Femur (tissue), 1 donor: ENCODE measurements around the gene NOTUM.
"Not testable (repeated sequence)": the region's sequence is repeated elsewhere in the genome, so short reads cannot be mapped to it uniquely, and the experiment has no call there.

Experiments used
- DNase-seq: peaks from one replicate; pipeline ENCODE4 v3.0.0-alpha.2; 2017

The NOTUM gene

DNA sequence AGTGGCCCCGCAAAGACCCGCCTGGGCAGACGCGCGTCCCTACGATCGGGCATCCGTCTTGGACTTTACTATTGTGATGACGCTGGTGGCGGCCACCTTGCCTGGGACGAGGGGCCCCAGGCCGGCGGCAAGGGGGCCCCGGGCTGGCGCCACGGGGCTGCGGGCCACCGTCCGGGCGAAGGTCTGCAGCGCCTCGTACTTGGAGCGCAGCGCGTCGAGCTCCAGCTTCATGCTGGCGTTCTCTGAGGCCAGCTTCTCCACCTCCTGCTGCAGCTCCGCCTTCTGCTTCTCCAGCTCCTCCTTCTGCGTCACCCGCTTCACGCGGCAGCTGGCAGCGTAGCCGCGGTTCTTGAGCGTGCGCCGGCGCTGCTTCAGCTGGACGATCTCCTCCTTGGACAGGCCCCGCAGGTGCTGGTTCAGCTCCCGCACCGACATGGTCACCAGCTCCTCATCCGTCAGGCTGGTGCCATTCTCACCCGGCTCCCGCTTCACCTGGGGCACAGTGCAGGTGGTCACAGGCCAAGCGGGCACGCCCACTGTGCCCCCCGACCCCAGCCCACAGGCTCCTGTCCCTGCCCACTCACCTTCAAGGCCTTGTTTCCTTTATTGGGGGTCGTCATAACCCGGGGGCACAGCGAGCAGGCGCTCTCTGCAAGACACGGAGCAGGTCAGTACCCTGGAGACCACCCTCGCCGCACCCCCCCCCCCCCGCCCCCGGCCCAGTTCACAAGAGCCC is 38.3 kb downstream of the NOTUM start:
- no peak for DNase-seq

DNA sequence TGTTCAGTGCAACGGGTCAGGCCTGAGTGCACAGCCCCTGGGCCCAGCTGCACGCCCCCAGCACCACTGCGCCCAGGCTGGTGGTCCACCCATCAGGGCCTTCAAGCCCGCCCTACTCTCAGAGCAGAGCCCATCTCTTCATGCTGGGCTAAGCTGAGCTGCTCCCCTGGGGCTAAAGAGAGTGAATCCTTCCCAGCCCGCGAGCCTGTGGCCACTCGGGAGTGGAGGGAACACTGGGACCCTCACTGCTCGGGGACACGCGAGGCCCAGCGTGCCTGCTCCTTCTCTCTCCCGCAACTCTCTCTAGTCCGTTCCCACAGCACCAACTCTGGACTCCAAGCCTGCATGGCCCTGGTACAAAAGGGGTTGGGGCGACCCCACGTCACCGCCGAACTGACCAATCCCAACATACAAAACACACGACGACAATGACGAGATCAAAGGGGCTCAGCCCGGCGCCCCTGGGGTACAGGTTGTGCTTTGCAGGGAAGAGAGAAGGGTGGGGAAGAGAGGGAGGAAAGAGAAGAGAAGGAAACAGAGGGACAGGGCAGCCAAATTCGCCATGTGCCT is 38.9 kb downstream of the NOTUM start:
- DNase-seq, result no peak

DNA sequence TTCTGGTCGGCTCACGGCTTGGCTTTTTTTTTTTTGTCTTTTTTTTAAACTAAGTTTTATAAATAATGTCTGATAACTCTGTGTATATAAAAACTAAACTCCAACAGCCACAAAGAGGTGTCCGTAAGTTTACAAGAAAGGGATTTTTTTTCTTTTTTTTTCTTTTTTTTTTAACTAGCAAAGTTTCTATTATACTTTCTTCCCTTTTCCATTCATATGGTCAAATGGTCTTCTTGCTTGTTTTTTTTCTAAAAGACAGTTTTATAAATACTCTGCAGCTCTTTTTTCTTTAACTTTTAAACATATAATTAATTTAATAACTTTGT is 39.5 kb downstream of the NOTUM start:
- no peak for DNase-seq

DNA sequence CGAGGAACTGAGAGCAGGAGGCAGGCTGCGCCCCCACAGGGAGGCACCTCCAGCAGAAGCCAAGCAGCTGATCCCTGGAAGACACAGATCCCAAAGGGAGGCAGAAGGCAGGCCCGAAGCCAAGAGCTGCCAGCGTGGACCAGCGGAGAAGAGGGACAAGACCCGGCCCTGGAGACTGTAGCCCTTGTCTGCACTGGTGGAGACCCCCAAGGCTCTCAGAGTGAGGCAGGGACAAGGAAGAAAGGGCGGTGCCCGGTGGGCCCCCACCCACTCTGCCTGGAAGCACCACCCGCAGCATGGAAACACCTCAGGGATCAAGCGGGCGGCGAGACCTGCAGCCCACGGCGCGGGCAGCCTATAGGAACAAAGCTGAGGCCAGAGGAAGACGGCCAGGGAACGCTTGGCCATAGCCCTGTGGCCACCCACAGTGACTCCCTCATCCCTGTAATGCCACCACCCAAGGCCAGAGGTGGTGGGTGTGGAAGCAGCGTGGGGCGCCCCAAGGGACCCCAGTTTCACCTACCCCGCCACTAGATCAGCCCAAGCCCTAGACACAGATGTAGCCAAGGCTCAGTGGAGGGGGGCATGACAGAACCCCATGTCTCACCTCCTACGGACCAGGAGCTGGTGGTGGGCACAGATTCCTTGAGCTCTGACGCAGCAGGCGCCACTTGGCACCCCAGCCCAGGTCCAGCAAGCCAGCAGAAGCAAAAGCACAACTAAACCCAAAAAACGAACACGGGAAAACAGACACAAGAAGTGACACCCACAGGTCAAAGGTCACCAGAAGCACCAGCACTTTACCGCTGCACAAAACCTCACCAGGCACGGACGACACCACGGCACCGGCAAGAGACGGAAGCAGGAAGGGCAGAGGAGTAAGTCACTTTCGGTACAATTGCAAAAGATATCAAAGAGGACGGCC is 40.1 kb downstream of the NOTUM start:
- DNase-seq, result no peak

DNA sequence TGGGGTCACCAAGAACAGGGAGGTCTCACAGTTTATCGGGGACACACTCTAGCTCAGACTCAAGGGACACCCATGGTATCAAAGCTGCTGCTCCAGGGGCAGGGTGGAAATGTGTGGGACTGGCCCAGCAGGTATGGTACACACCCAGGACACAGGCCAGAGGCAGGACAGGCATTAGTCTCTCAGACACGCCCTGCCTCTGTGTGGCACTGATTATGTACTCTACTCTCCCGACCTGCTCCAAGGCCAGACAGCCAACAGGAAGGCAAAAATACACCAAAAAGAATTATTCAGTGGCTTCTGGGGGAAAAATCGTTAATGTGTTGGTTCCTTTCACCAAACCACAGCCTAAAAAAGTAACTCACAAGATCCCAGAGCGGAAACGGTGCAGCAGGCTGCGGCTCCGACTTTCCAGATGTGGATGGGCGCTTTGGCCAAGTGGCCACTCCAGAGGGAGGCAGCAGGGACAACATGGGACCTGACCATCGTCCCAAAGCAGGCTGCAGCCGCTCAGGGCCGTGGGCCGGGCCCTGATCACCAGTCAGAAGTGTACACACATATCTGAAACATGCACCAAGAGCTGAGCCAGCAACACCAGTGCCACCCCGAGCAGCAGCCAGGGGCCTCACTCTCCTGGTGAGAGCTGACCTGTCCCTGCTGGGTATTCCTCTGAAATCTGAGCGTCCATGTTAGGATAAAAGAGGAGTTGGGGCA is 42.0 kb downstream of the NOTUM start:
- no peak for DNase-seq

DNA sequence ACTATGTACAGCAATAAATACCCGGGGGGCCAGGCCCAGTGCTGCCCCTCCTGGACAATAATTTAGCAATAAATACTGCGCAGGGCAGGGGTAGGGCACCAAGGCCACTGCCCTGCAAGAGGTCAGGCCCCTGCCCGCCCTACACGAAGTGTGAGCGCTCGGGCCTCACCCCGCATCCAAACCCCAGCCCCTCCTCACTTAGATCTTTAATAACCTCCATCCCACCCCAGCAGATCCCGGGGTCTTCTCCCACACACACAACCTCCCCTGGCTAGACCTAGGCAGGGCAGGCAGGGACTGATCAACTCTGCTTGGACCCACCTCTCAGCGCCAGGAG is 42.7 kb downstream of the NOTUM start:
- DNase-seq, result not testable (repeated sequence)

DNA sequence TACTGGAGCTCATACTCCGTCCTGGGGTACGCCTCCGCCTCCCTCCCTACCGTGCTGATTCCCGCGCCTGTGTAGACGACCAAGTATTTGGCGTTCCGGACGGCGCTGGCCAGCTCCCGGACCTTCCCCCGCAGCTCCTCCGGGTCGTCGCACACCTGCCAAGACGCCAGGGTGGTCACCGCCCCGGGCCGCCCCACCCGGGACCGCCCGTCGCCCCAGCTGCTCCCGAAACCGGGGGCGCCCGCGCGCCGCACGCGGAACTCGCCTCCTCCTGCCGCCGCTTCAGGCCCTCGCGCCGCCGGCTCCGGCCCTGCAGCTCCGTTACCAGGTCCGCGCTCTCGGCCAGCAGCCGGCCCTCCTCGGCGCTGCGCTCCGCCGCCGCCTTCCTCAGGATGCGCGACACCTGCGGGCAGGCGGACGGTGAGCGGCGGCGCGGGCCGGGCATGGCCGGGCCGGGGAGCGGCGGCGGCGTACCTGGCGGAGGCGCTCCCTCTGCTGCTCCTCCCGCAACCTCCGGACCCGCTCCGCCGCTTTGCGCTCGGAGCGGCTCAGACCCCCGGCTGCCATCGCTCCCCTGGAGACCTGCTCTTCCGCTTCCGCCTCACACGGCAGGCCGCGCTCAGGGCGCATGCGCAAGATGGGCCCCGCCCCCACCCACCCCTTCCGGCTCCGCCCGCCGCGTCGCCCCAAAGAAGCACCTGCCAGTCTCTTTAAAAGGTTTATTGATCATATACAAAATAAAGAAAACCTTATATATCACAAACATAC is 43.2 kb downstream of the NOTUM start, which contains the start of gene SIRT7:
Gene SIRT7, minus strand, starts transcription at position 612 of the 768 bp plus-strand sequence. Its CDS starts 45 bp downstream, at position 567.
- DNase-seq, result peak; percentile 92

DNA sequence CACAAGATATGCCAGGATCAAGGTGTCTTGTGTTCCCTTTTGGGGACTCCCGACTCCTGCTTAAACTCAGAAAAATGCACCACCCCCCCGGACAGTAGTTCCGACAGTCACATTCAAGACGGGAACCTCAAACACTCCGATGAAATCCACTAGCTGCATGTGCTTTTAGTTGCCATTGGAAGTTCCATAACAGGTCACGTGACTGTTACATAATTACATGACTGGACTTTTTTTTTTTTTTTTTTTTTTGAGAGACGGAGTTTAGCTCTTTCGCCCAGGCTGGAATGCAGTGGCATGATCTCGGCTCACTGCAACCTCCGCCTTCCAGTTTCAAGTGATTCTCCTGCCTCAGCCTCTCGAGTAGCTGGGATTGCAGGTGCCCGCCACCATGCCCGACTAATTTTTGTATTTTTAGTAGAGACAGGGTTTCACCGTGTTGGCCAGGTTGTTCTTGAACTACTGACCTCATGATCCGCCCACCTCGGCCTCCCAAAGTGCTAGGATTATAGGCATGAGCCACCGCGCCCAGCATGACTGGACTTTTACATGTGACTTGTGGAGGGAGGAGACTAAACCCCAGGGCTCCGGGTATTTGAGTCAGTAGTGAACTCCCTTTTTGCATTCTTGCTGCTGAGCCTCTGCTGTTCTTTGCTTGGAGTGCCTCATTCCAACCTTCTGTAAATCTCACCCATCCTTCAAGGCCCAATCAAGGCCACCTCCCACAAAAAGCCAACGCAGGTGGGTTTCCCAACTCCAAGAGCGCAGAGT is 44.6 kb downstream of the NOTUM start:
- no peak for DNase-seq

DNA sequence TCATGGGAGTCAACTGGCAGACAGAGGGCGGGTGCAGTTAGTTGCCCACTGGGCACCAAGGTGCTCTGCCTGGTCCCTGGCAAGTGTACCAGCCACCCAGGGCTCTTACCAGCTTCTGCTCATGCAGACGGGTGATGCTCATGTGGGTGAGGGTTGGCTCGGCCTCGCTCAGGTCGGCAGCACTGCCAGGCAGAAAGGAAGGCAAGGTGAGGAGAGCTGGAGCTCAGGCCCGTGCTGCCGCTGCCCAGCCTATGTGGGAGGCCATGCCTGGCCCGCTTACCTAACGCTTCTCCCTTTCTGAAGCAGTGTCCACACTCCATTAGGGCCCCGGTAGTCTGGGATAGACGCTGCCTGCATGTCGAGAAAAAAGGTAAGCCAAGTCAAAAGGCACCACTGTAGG is 45.7 kb downstream of the NOTUM start:
- no peak for DNase-seq

DNA sequence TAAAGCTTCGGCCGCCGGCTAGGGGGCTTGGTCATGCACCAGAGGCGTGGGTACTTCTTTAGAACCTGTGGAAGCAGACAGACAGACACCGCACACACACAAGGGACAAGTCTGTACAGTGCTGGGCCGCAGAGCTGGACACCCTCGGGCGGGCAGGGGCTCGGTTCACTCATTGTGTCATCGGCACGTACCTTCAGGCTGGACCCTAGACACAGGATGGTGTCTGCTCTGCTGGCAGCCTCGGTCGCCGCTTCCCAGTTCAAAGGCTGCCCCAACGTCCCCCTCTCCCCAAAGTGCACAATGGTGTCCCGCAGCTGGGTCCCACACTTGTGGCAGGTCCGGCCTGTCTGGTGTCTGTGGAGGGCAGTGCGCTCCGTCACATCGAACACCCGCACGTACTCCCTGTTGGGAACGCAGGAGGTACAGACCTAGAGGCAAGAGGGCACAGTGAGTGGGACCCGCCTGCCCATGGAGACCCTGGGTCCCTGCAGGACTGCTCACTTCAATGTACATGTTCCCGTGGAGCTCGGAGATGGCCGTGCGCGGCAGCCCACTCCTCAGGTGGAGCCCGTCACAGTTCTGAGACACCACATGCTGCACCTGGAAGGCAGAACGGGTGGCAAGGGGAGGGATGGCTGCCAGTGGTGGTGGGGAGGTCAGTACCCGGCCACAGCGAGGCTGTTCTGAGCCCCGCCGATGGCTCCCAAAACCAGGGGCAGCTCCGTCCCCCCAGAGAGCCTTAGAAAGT is 46.7 kb downstream of the NOTUM start:
- no peak for DNase-seq

DNA sequence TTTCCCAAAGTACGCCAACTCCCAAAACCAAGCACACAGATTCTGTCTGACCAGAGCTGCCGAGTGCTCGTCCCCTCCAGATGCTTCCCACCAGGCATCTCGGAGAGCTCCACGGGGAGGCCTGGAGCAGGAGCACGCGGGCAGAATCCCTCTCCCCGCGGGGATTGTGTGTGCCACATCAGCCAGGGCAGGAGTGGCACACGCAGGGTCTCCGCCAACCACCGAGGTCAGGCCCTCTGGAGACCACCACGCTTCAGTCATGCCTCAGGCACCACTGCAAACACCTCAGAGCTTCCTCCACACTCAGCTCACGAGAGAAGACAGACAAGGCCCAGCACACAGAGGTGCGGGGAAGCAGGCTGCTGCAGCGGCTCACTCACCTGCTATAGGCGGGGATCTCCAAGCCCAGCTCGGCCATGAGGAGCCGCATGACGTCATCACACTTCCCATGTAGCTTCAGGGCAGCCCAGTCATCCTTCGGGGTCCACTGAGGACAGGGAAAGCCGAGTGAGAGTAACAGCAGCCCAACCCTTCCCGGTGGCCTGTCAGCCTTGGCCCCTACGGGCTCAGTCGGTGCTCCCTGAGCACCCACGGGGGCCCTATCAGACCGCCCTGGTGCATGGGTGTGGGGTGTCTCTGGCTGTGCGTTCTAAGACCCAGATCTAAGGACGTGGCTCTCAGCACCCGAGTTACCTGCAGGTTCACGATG is 47.4 kb downstream of the NOTUM start:
- DNase-seq, result no peak

DNA sequence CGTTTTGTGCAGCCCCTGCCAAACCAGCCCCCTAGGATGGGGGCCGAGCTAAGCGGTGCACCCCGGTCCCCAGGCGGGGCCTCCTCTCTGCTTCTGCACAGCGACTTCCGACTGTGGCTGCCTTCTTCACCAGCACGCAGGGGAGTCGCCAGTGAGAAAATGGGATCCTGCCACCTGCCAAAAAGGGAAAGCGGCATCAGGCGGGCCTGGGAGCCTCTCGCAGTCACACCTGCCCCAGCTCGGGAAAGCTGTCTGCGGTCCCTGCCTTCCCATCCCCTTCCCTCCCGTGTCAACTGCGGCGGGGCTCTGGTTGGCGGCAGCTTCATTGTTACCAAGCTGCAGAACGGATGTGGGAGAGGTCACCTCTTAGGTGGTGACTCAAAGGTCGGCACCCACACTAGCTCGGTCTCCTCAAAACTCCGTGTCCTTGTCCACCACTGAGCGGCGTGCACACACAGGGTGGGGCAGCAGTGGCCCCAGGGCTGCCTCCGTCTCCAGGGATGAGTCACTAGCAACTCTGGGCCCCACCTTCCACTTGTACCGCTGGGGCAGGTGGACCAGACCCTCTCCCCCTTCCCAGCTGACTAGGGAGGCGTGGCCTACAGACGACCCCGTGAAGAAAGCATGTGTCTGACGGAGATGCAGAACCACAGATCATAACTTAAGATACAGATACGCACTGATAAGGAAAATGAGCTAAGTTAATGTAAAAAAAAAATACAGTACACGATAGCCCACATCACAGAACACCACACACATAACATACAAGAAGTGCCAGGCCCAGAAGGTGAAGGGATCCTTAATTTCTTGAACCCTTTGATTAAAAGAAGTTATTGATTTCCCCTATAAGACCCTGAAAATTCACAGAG is 48.3 kb downstream of the NOTUM start:
- no peak for DNase-seq

DNA sequence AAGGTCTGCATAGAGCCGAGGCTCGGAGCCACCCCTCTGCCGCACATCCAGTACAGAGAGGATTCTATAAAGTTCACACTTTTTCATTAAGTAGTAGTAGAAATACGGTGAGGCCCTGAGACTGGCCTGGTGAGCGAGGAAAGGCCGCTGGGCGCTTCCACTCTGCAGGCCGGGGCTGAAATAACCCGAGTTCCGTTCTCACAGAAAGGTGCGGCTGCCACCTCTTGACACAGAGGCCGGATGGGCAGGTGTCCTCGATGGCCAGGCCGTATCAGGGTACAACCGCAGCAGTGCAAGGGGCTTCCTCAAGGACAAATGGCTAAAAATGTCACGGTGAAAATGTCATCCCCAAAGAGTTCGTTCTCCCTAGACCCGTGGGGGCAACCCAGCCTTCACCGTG is 49.0 kb downstream of the NOTUM start:
- no peak for DNase-seq

DNA sequence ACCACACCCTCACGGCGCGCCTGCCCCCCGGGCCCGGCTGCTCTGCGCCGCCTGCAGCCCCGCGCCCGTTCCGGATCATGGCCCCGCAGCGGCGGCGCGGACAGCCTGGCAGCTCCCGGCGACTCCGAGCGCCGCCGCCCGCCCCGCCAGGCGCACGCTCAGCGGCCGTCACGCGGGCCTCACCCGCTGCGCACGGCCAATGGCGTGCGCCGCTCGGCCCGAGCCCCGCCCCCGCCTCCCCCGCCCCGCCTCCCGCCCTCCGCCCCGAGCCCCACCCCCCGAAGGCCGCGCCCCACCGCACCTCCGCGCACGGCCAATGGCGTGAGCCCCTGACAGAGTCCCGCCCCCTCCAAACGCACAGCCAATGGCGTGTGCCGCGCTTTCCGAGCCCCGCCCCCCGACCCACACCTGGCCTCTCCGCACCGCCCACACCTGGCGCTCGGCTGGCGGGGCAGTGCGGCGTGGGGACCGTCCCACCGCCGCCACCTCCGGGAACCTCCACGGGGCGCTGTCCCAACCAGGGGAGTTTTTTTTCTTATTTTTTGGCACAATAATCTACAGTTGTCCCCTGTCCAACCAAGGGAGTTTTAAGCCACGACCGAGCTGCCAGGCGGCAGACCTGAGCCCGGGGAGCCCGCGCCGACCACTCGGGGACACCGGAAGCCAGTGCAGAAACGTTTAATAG is 49.6 kb downstream of the NOTUM start, which contains the start of gene PCYT2:
Gene PCYT2, minus strand, starts transcription at position 123 of the 685 bp plus-strand sequence. Its CDS starts 44 bp downstream, at position 79.
- peak; percentile 94 for DNase-seq

DNA sequence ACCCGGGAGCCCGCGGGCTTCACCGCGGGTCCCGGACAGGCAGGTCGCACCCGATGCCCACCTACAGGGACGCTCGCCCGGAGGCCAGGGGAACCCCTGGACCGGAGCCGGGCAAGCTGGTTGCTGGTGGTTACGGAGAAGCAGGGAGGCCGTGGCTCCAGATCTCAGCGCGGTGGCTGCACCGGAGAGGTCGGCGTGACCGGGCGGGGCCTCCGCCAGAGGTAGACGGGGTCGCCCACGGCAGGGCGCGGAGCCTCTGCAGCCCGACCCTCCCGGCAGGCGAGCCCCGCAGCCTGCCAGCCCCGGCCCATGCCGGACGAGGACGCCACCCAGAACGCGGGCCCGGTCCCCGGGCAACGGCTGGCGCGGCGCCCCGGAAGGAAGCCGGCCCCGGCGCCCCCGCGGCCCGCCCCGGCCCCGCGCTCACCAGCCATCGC is 50.1 kb downstream of the NOTUM start:
- DNase-seq, result no peak

DNA sequence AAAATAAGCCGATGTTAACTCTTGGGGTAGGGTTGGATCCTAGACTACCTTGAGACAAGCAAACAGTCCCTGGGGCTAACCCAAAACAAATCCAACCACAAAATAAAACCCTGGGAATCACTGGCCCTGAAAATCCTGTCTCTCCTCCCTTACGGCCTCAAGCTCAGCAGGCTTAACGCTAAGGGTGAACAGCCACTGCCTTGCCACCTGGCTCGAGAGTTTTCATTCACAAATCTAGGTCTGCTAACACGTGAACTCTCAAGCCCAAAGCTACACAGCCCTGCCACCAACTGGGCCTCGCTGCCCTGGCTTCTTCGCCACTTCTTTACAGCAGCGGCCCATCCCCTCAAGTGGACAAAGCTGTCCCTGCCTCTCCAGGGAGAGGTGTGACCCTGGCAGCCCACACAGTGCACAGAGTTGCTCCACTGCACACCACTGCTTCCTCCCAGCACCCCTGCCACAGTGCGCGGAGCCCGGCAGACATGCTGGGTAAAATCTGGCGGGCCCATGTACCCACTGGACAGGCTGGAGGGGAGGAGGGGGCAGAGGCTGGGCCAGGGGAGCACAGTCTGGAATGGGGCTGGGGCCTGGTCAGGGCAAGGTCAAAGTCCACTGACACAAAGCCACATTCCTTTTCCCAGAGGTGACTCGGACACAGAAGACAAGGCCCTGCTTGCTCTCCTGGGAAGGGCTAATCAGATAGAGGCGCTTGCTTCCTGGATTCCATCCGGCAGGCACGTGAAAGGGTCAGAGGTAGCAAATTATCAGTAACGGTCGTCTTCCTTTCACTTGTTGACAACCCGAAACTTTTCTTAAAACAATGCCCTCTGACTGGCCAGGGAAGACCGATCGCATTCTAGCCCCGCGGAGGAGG is 50.8 kb downstream of the NOTUM start:
- DNase-seq, result no peak

DNA sequence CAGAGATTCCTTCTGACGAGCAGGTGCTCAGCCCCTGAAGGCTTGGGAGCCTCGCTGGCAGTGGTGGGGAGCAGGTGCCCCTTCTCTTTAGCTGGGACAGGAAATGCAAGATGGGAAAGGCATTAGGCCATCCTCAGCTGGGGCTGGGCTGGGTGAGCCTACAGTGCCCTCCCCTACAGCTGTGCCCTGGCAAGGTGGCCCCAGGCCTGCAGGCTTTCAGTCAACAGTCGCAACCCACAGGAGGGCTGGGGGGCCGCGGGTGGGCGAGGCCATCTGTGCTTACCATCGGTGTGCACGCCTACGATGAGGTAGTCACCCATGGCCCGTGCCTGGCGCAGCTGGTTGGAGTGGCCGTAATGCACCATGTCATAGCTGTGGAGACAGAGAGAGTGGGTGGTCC is 51.8 kb downstream of the NOTUM start:
- no peak for DNase-seq
